Neural crest cell (in vitro differentiated cells): ENCODE data around the gene SYTL1. TPM values are rescaled to one million over a fixed set of nuclear protein-coding genes. Genes with fewer than 3 reads are reported as not detected.

Source experiments
- DNase-seq: peaks from one replicate; pipeline ENCODE4 v3.0.0; 2021; ENCODE audit warnings: low read depth, mixed read lengths, low spot score
- H3K27ac Mint-ChIP-seq: one replicate; pipeline ENCODE4 v1.8.0; 2021; ENCODE audit warnings: mild to moderate bottlenecking, mixed read lengths; ENCODE audit not compliant: unreplicated experiment
- H3K27me3 Mint-ChIP-seq: 2 replicates; pipeline ENCODE4 v1.8.0; 2021; ENCODE audit warnings: low read depth, mild to moderate bottlenecking, mixed read lengths
- H3K36me3 Mint-ChIP-seq: 2 replicates; pipeline ENCODE4 v1.8.0; 2021; ENCODE audit warnings: low read depth, mild to moderate bottlenecking, mixed read lengths
- H3K4me1 Mint-ChIP-seq: 2 replicates; pipeline ENCODE4 v1.8.0; 2021; ENCODE audit warnings: mixed read lengths
- H3K4me3 Mint-ChIP-seq: one replicate; pipeline ENCODE4 v1.8.0; 2021; ENCODE audit warnings: mild to moderate bottlenecking, mixed read lengths
- H3K9me3 Mint-ChIP-seq: 2 replicates; pipeline ENCODE4 v1.8.0; 2021; ENCODE audit warnings: mixed read lengths
- CTCF ChIP-seq: fragments of 200-600 bp; sonication (generic); conservative IDR thresholded peaks from 2 replicates; pipeline ENCODE4 v1.5.0; 2021; ENCODE audit warnings: antibody characterized with exemption, mild to moderate bottlenecking
- total RNA-seq: library from RNA; stranded (reverse); gene quantifications from 2 replicates; pipeline ENCODE4 v1.2.1, GENCODE V29; 2021

SYTL1 gene
- total RNA-seq, 1 donor from 2014 or later, result 0.72 TPM

GRCh38 chr1:27336756-27337155, 5.1 kb upstream of the SYTL1 start:
- Mint-ChIP-seq H3K4me1 (peaks cover 18% of the 10 kb centered on the region), H3K9me3 (no peaks in the 10 kb centered on the region), H3K36me3 (peaks cover 5% of the 10 kb centered on the region), H3K4me3 (no peak overlapping the region), H3K27me3 (peaks cover 4% of the 10 kb centered on the region), H3K27ac (no peak overlapping the region)
- no peak for TF ChIP-seq CTCF
- DNase-seq, result no peak

DNA sequence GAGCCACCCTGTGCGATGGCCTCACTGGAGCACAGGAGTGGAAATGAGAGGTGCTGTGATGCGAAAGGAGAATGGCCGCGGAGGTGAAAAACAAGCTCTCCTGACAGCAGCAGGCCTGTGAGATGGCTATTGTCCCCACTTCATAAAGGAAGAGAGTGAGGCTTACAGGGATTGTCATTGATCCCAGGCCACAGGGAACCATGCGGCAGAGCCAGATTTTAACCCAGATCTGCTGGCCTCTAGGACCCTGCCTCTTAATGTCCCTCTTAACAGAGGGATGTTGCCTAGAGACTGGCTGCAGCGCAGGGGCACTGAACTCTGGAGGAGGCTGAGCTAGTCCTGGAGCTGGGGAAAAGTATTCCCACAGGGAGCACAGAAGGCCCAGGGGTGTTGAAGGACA, 3.1 kb upstream of the SYTL1 start:
- no peaks in the 10 kb centered on the region for H3K9me3 Mint-ChIP-seq
- no peak for TF ChIP-seq CTCF
- peaks cover 24% of the 10 kb centered on the region for H3K4me1 Mint-ChIP-seq
- no peaks in the 10 kb centered on the region for H3K36me3 Mint-ChIP-seq
- H3K27me3 Mint-ChIP-seq, result peaks cover 4% of the 10 kb centered on the region
- no peak for DNase-seq
- H3K27ac Mint-ChIP-seq, result peak overlapping the region; percentile 85
- peak overlapping the region; percentile 11 for H3K4me3 Mint-ChIP-seq

DNA sequence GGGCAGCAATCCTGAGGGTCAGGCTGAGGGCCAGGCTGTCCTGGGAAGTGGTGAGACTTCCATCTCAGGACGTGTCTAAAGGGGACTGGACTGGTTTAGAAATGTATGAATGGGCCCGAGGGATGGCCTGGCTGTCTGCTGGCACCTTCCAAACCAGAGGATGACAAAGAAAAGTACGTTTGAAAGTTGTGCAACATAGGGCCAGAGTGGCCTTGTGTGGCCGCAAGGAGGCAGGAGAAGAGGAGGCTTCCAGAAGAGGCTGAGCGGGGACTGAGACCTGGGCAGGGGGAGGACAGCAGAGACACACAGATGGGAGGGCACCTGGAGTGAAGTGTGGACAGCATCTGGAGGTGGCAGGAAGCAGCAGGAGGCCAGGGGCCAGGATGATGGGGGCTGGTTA, 2.6 kb upstream of the SYTL1 start:
- peaks cover 24% of the 10 kb centered on the region for H3K4me1 Mint-ChIP-seq
- peak overlapping the region; percentile 23 for H3K4me3 Mint-ChIP-seq
- peak overlapping the region; percentile 16 for H3K27ac Mint-ChIP-seq
- no peaks in the 10 kb centered on the region for H3K9me3 Mint-ChIP-seq
- H3K27me3 Mint-ChIP-seq, result peaks cover 4% of the 10 kb centered on the region
- DNase-seq, result no peak
- TF ChIP-seq CTCF, result no peak
- H3K36me3 Mint-ChIP-seq, result no peaks in the 10 kb centered on the region

- peaks cover 12% of the 10 kb centered on the region for H3K27me3 Mint-ChIP-seq
- no peaks in the 10 kb centered on the region for H3K9me3 Mint-ChIP-seq
- peaks cover 24% of the 10 kb centered on the region for H3K4me1 Mint-ChIP-seq
- H3K4me3 Mint-ChIP-seq, result no peak overlapping the region
- H3K27ac Mint-ChIP-seq, result no peak overlapping the region
- no peaks in the 10 kb centered on the region for H3K36me3 Mint-ChIP-seq
- no peak for DNase-seq
- TF ChIP-seq CTCF, result no peak
These were observed 562 bp downstream of the SYTL1 start for GRCh38 chr1:27342391-27342777.

- Mint-ChIP-seq H3K4me3 (peak overlapping the region; percentile 4), H3K9me3 (no peaks in the 10 kb centered on the region), H3K36me3 (no peaks in the 10 kb centered on the region), H3K27me3 (peaks cover 16% of the 10 kb centered on the region), H3K4me1 (peaks cover 24% of the 10 kb centered on the region), H3K27ac (no peak overlapping the region)
- no peak for TF ChIP-seq CTCF
- no peak for DNase-seq
These were observed 1.2 kb downstream of the SYTL1 start for GRCh38 chr1:27342778-27343638.
